Activated B cell treated with CpG ODN at 0.5 μM for 24 hours (primary cell): ENCODE data around the gene BBS1. TPM values are rescaled to one million over a fixed set of nuclear protein-coding genes. Genes with fewer than 3 reads are reported as not detected.
"Not testable (repeated sequence)": the region's sequence is repeated elsewhere in the genome, so short reads cannot be mapped to it uniquely, and the experiment has no call there.

Experiments
- ATAC-seq: fragments of 200-7000 bp; cut with Tn5 transposase; one replicate; pipeline ENCODE4 v1.10.0; 2021; ENCODE audit warnings: low read depth, mild to moderate bottlenecking, moderate library complexity
- CTCF ChIA-PET: fragments of 350-600 bp; sonication (Branson Sonifier 250); formaldehyde crosslinking; loops from one replicate; lab custom pipeline; 2021; ENCODE audit warnings: antibody characterized with exemption; lab: Charles Lee
- POLR2A ChIA-PET: fragments of 350-600 bp; sonication (Branson Sonifier 250); formaldehyde crosslinking; loops from one replicate; lab custom pipeline; 2021; ENCODE audit warnings: antibody characterized with exemption; lab: Charles Lee
- DNase-seq: peaks from one replicate; pipeline ENCODE4 v3.0.0; 2022
- H3K27ac Mint-ChIP-seq: one replicate; pipeline ENCODE4 v1.8.0; 2020; ENCODE audit warnings: mixed read lengths
- H3K27me3 Mint-ChIP-seq: one replicate; pipeline ENCODE4 v1.8.0; 2021; ENCODE audit warnings: mixed read lengths
- H3K36me3 Mint-ChIP-seq: one replicate; pipeline ENCODE4 v1.8.0; 2021; ENCODE audit warnings: low read depth, mixed read lengths
- H3K4me1 Mint-ChIP-seq: one replicate; pipeline ENCODE4 v1.8.0; 2021; ENCODE audit warnings: mixed read lengths
- H3K4me3 Mint-ChIP-seq: one replicate; pipeline ENCODE4 v1.8.0; 2020; ENCODE audit warnings: mild to moderate bottlenecking, mixed read lengths
- H3K9me3 Mint-ChIP-seq: one replicate; pipeline ENCODE4 v1.8.0; 2020; ENCODE audit warnings: mixed read lengths
- intact Hi-C: fragments of 100-400 bp; cut with micrococcal nuclease; formaldehyde crosslinking; loops from one replicate; pipeline ENCODE4 v1.15.1; 2024
- total RNA-seq: library from RNA; stranded (reverse); gene quantifications from 2 replicates; pipeline ENCODE4 v1.2.3, GENCODE V29; 2022
- TF ChIP-seq, protein P1 (sequence below): fragments of 200-600 bp; IDR thresholded peaks from one replicate; pipeline ENCODE4 v1.8.0; 2022; ENCODE audit warnings: antibody characterized with exemption, mild to moderate bottlenecking

Gene BBS1
- total RNA-seq, result 30.5 and 38.8 TPM in 2 replicates

DNA sequence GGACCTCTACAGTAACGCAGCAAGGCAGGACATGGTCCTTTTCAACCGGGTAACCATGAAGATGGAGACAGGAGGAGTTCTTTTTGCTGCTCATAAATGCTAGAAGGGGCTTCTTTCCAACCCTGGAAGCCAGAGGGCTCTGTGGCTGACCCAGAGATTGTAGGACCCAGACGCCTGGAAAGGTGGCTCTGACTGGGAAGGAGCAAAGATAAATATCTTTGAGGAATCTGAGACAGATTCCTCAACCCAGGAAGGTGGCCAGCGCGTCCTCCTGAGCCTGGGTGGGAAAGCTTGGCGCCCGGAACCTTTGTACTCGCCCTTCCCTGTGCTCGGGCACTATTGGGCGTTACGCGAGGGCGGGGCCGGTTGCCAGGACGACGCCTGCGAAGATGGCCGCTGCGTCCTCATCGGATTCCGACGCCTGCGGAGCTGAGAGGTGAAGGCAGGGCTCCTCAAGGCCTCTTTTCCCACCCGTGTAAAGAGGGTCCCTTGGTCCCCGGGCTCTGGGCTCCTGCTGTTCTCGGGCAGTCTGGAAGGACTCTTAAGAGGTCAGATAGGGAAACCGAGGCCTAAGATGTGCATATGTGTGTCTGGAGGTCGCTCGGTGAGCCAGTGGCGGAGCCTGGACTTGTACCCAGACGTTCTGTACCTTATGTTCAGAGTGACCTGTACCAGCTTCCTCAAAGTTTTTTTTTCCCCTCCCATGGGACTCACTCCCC lies at the start of gene BBS1:
Gene BBS1, plus strand, starts transcription at position 365 of the 719 bp plus-strand sequence. Its CDS starts 25 bp downstream, at position 390.
- intact Hi-C loops, result loop anchor here (1.0 to 2.0 kb wide), 4 partner anchors 30 to 168 kb away; partner anchors contain the start of genes ACTN3, DPP3, PELI3 and ZDHHC24
- no peaks in the 10 kb centered on the region for H3K9me3 Mint-ChIP-seq
- ATAC-seq (peak; percentile 98), DNase-seq (peak; percentile 82)
- H3K4me1 Mint-ChIP-seq, result peaks cover 14% of the 10 kb centered on the region
- TF ChIP-seq, protein P1, sequence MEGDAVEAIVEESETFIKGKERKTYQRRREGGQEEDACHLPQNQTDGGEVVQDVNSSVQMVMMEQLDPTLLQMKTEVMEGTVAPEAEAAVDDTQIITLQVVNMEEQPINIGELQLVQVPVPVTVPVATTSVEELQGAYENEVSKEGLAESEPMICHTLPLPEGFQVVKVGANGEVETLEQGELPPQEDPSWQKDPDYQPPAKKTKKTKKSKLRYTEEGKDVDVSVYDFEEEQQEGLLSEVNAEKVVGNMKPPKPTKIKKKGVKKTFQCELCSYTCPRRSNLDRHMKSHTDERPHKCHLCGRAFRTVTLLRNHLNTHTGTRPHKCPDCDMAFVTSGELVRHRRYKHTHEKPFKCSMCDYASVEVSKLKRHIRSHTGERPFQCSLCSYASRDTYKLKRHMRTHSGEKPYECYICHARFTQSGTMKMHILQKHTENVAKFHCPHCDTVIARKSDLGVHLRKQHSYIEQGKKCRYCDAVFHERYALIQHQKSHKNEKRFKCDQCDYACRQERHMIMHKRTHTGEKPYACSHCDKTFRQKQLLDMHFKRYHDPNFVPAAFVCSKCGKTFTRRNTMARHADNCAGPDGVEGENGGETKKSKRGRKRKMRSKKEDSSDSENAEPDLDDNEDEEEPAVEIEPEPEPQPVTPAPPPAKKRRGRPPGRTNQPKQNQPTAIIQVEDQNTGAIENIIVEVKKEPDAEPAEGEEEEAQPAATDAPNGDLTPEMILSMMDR, result no peak
- CTCF ChIA-PET, result interaction anchor here (1.0 to 1.1 kb wide), 4 partner anchors 30 to 168 kb away, joined by 3 read pairs; partner anchors contain the start of gene DPP3
- peak within 1 kb of the TSS; percentile 91 for H3K4me3 Mint-ChIP-seq
- H3K27me3 Mint-ChIP-seq, result no peaks in the 10 kb centered on the region
- peaks cover 26% of the 10 kb centered on the region for H3K36me3 Mint-ChIP-seq
- peak within 1 kb of the TSS; percentile 42 for H3K27ac Mint-ChIP-seq
- POLR2A ChIA-PET, result interaction anchor here (1.0 to 1.5 kb wide), 7 partner anchors 30 to 168 kb away, joined by 3 to 10 read pairs (median 4); partner anchors contain the start of genes DPP3, MRPL11, NPAS4 and PELI3

DNA sequence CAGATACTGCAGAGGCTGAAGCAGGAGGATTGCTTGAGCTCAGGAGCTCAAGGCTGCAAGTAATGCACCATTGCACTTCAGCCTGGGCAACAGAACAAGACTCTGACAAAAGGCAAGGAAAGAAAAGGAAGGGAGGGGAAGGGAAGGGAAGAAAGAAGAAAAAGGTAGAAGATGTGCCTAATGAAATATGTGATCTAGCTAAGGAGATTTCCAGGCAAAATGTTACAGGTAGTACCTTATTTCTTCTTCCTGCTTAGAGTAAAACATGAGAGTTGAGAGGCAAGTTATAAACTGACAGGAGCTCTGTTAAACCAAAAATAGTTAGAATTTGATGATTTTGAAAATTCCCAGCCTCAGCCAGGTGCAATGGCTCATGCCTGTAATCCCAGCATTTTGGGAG lies 48.4 kb upstream of the BBS1 start:
- ChIA-PET POLR2A (interaction anchor here (1.2 kb wide), 1 partner anchor 23 kb away, joined by 3 read pairs; the partner anchor contains the start of gene MRPL11), CTCF (interaction anchor here (1.1 to 1.2 kb wide), 2 partner anchors 23 to 216 kb away, joined by 3 read pairs; partner anchors contain the start of genes MRPL11 and RBM4B)
- H3K27ac Mint-ChIP-seq, result no peak overlapping the region
- ATAC-seq (no peak), DNase-seq (no peak)
- H3K9me3 Mint-ChIP-seq, result no peaks in the 10 kb centered on the region
- no peaks in the 10 kb centered on the region for H3K27me3 Mint-ChIP-seq
- intact Hi-C loops, result no loop called here
- TF ChIP-seq, protein P1, result no peak
- no peak overlapping the region for H3K4me3 Mint-ChIP-seq
- no peaks in the 10 kb centered on the region for H3K36me3 Mint-ChIP-seq
- peaks cover 58% of the 10 kb centered on the region for H3K4me1 Mint-ChIP-seq

DNA sequence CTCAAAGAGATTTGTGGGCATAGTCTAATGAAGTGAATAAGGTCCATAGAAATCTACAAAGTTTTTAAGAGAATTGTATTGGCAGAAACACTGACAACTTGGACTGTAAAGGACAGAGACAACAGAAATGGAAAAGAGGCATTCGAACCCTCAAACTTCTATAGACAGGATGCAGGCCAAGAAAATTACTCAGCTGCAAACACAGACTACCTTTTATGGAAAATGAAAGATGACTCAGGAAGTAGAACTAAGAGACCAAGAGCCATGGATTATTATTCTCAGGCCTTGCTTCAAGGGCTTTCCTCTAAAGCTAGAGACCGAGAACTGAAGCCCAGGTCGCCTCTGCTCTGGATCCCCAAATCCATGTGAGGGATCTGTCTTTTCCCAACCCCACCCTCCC lies 47.5 kb upstream of the BBS1 start:
- ATAC-seq (no peak), DNase-seq (no peak)
- no peaks in the 10 kb centered on the region for H3K36me3 Mint-ChIP-seq
- H3K4me3 Mint-ChIP-seq, result no peak overlapping the region
- POLR2A ChIA-PET, result interaction anchor here (1.2 kb wide), 1 partner anchor 24 kb away, joined by 3 read pairs; the partner anchor contains the start of gene MRPL11
- H3K4me1 Mint-ChIP-seq, result peaks cover 58% of the 10 kb centered on the region
- TF ChIP-seq, protein P1, result no peak
- no peak overlapping the region for H3K27ac Mint-ChIP-seq
- no peaks in the 10 kb centered on the region for H3K27me3 Mint-ChIP-seq
- intact Hi-C loops, result no loop called here
- CTCF ChIA-PET, result interaction anchor here (0.8 to 1.3 kb wide), 2 partner anchors 23 to 24 kb away, joined by 3 read pairs; partner anchors contain the start of gene MRPL11
- no peaks in the 10 kb centered on the region for H3K9me3 Mint-ChIP-seq

DNA sequence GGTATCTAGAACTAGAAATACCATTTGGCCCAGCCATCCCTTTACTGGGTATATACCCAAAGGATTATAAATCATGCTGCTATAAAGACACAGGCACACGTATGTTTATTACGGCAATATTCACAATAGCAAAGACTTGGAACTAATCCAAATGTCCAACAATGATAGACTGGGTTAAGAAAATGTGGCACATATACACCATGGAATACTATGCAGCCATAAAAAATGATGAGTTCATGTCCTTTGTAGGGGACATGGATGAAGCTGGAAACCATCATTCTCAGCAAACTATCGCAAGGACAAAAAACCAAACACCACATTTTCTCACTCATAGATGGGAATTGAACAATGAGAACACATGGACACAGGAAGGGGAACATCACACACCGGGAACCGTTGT lies 46.3 kb upstream of the BBS1 start:
- H3K9me3 Mint-ChIP-seq, H3K27me3 Mint-ChIP-seq, H3K4me3 Mint-ChIP-seq, ATAC-seq, DNase-seq, H3K27ac Mint-ChIP-seq, H3K36me3 Mint-ChIP-seq, POLR2A ChIA-PET, intact Hi-C loops: not testable (repeated sequence)
- CTCF ChIA-PET, result interaction anchor here (1.3 kb wide), 1 partner anchor 25 kb away, joined by 3 read pairs; the partner anchor contains the start of gene MRPL11
- H3K4me1 Mint-ChIP-seq, result peaks cover 50% of the 10 kb centered on the region

DNA sequence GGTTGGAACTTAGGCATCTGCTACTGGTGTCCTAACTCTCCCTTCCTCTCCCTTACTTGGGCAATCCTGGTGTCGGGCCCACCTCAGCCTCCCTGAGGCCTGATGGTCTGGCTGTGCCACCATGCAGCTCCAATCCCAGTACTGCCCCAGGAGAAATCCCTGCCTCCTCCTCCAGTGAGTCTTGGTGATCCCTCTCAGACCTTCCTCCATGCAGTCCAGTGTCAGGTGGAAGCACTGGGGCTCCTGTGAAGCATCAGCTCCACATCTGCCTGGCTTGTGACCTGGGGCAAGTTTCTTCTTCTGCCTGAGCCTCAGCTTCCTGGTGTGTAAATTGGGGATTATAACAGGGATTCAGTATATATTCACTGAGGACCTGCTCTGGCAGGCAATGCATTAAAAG lies 45.5 kb upstream of the BBS1 start:
- intact Hi-C loops, result loop anchor here (5.0 kb wide), 1 partner anchor 93 kb away; the partner anchor contains the start of gene SLC29A2
- Mint-ChIP-seq H3K4me1 (peaks cover 43% of the 10 kb centered on the region), H3K27me3 (no peaks in the 10 kb centered on the region), H3K27ac (peak overlapping the region; percentile 84), H3K4me3 (peak overlapping the region; percentile 88), H3K36me3 (no peaks in the 10 kb centered on the region), H3K9me3 (no peaks in the 10 kb centered on the region)
- ATAC-seq, result no peak
- DNase-seq, result no peak
- ChIA-PET POLR2A (interaction anchor here (3.7 to 4.1 kb wide), 2 partner anchors 15 to 26 kb away, joined by 40 to 63 read pairs; partner anchors contain the start of genes DPP3 and MRPL11), CTCF (interaction anchor here (4.1 kb wide), 1 partner anchor 14 kb away, joined by 19 read pairs; the partner anchor contains the start of gene DPP3)
- TF ChIP-seq, protein P1, result no peak
